Tibial artery (tissue), 4 donors: ENCODE data around the gene CTNND2.

ENCODE experiments used
- DNase-seq, 2 donors: peaks; one replicate each; pipeline ENCODE4 v3.0.0-alpha.2; 2019
- H3K27ac ChIP-seq, 2 donors: fragments of 200-600 bp; sonication (generic) in 1 of 2; 1 replicate in 1 of 2; 2 replicates in 1 of 2; pipeline ENCODE4 v1.5.1; 2018 to 2019; ENCODE audit warnings: mild to moderate bottlenecking in 1 of 2
- H3K27me3 ChIP-seq, 2 donors: fragments of 200-600 bp; sonication (generic) in 1 of 2; one replicate each; pipeline versions ENCODE4 v1.5.1 to v1.6.0; 2016 to 2019
- H3K36me3 ChIP-seq, 3 donors: fragments of 200-600 bp; sonication (generic) in 2 of 3; one replicate each; pipeline ENCODE4 v1.5.1; 2016 to 2019; ENCODE audit warnings: mild to moderate bottlenecking in 2 of 3
- H3K4me1 ChIP-seq, 4 donors: fragments of 200-600 bp; sonication (generic) in 2 of 4; 1 replicate in 3 of 4; 2 replicates in 1 of 4; pipeline ENCODE4 v1.5.1; 2016 to 2019
- H3K4me3 ChIP-seq, 2 donors: fragments of 200-600 bp; sonication (generic) in 1 of 2; 1 replicate in 1 of 2; 2 replicates in 1 of 2; pipeline ENCODE4 v1.5.1; 2018 to 2019; ENCODE audit warnings: mild to moderate bottlenecking in 2 of 2
- H3K9me3 ChIP-seq, 3 donors: fragments of 200-600 bp; sonication (generic) in 1 of 3; one replicate each; pipeline ENCODE4 v1.5.1; 2016 to 2019
- intact Hi-C: fragments of 100-400 bp; cut with DNase I; formaldehyde crosslinking; loops from one replicate; pipeline ENCODE4 v1.15.0; 2023; ENCODE audit warnings: low total_unique reads
- TF ChIP-seq, protein P1 (sequence below), 2 experiments: fragments of 200-600 bp in 1 of 2; fragments of 450-650 bp in 1 of 2; IDR thresholded peaks; one replicate each; pipeline ENCODE4 v1.5.1; 2017 to 2019; ENCODE audit warnings: antibody characterized with exemption in 2 of 2, mild to moderate bottlenecking in 1 of 2, moderate library complexity in 1 of 2

Gene CTNND2

DNA sequence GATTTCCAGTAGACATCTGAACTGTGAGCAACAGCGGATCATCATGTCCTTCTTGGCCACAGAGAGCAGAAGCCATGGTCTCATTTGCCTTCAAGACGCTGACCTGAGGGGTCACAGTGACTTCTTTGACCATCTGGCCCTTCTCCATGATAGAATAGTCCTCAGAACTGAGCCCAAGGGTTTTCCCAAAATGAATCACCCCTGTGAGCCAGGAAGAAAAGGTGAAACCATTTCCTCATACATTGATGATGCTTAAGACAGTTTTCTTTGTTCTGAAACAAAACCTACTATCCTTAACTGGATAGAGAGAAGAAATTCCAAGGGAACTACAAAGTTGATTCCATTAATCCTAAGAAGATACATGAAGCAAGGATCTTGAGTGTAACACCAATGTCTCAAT lies 503.9 kb downstream of the CTNND2 start:
- Histone ChIP-seq H3K27ac (no peak overlapping the region), H3K36me3 (no peaks in the 10 kb centered on the region), H3K27me3 (no peaks in the 10 kb centered on the region), H3K4me1 (no peaks in the 10 kb centered on the region), H3K9me3 (no peaks in the 10 kb centered on the region), H3K4me3 (no peak overlapping the region)
- no peak for DNase-seq
- intact Hi-C loops, result no loop called here
- TF ChIP-seq, protein P1, sequence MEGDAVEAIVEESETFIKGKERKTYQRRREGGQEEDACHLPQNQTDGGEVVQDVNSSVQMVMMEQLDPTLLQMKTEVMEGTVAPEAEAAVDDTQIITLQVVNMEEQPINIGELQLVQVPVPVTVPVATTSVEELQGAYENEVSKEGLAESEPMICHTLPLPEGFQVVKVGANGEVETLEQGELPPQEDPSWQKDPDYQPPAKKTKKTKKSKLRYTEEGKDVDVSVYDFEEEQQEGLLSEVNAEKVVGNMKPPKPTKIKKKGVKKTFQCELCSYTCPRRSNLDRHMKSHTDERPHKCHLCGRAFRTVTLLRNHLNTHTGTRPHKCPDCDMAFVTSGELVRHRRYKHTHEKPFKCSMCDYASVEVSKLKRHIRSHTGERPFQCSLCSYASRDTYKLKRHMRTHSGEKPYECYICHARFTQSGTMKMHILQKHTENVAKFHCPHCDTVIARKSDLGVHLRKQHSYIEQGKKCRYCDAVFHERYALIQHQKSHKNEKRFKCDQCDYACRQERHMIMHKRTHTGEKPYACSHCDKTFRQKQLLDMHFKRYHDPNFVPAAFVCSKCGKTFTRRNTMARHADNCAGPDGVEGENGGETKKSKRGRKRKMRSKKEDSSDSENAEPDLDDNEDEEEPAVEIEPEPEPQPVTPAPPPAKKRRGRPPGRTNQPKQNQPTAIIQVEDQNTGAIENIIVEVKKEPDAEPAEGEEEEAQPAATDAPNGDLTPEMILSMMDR (IDR thresholded peaks at IDR 0.05), result no peak

DNA sequence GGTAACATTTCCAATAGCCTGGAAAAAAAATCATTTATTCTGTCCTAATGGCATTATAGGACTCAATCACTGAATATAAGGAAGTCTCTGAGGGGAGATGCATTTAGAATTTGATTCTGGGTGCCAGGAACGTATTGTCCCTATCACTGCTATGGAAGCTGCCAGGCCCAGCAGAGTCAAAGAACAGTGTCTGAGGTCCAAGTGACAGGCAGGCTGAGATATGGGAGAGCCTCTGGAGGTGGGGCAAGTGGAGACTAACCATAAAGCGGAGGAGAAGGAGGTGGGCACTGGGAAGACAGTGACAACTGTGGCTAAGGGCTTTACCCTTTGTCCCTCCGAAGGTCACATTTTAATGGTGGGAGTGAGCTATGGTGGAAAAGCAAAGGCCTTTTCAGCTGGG lies 505.5 kb downstream of the CTNND2 start:
- intact Hi-C loops, result no loop called here
- no peaks in the 10 kb centered on the region for H3K9me3 ChIP-seq
- DNase-seq, result no peak
- TF ChIP-seq, protein P1 (IDR thresholded peaks at IDR 0.05), result no peak
- H3K27me3 ChIP-seq, result no peaks in the 10 kb centered on the region
- no peak overlapping the region for H3K27ac ChIP-seq
- no peaks in the 10 kb centered on the region for H3K36me3 ChIP-seq
- no peak overlapping the region for H3K4me3 ChIP-seq
- H3K4me1 ChIP-seq, result no peaks in the 10 kb centered on the region

DNA sequence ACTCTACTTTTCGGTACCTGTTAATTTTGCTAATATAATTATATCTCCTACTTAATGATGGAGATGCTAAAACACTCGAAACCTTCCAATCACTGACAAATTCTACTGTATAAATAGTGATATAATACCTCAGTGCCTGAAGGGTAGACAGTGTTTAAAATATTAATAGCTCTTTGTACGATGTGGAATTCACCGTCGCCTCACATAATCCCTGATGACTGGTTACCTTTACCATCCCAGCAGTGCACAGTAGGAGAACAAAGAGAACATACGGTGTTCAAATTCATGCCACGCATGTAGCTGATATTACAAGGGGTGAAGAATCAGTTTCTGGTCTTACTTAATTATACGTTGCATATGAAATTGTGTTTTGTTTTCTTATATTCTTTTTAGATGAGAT lies 506.7 kb downstream of the CTNND2 start:
- Histone ChIP-seq H3K9me3 (no peaks in the 10 kb centered on the region), H3K4me3 (no peak overlapping the region), H3K27ac (no peak overlapping the region), H3K27me3 (no peaks in the 10 kb centered on the region), H3K36me3 (no peaks in the 10 kb centered on the region), H3K4me1 (no peaks in the 10 kb centered on the region)
- intact Hi-C loops, result no loop called here
- DNase-seq, result no peak
- TF ChIP-seq, protein P1 (IDR thresholded peaks at IDR 0.05), result no peak

DNA sequence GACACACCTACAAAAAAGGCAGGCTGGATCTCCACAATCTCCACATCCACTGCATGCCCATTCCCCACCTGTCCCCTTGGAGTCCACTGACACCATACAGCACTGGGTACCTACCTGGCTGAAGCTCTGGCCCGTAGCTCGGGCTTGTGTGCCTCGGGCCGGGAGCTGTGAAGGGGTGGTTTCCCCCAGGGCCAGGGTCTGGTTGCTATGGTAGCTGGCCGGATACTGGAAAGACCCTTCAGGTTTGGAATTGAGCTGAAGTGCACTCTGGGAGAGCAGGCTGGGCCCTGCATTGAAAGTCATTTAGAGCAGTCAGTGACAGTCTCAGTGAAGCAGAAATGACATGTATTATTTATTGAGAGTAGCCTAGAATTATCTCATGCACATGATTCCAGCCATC lies 507.3 kb downstream of the CTNND2 start:
- intact Hi-C loops, result no loop called here
- Histone ChIP-seq H3K27ac (no peak overlapping the region), H3K9me3 (no peaks in the 10 kb centered on the region), H3K27me3 (no peaks in the 10 kb centered on the region), H3K36me3 (no peaks in the 10 kb centered on the region), H3K4me1 (no peaks in the 10 kb centered on the region), H3K4me3 (no peak overlapping the region)
- DNase-seq, result no peak
- TF ChIP-seq, protein P1 (IDR thresholded peaks at IDR 0.05), result no peak

DNA sequence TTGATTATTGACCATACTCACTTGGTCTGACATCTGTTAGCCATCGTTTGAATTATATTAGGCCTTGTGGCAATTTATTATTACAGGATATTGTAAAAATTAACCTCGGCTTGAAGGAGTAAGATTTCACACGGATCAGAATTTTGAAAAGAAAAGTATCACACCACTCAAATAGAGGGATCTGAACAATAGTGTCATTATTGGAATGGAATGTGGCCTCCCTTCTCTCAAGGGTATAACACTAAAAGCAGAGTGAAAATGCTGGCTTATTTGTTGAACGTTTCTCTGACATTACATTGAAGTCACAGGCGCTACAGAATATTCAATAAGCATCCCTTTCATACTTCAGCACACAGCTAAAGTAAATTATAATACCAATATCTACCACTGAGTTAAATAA lies 509.3 kb downstream of the CTNND2 start:
- TF ChIP-seq, protein P1 (IDR thresholded peaks at IDR 0.05), result no peak
- DNase-seq, result no peak
- no peaks in the 10 kb centered on the region for H3K27me3 ChIP-seq
- no peaks in the 10 kb centered on the region for H3K4me1 ChIP-seq
- H3K9me3 ChIP-seq, result no peaks in the 10 kb centered on the region
- no peak overlapping the region for H3K4me3 ChIP-seq
- no peaks in the 10 kb centered on the region for H3K36me3 ChIP-seq
- intact Hi-C loops, result no loop called here
- no peak overlapping the region for H3K27ac ChIP-seq

DNA sequence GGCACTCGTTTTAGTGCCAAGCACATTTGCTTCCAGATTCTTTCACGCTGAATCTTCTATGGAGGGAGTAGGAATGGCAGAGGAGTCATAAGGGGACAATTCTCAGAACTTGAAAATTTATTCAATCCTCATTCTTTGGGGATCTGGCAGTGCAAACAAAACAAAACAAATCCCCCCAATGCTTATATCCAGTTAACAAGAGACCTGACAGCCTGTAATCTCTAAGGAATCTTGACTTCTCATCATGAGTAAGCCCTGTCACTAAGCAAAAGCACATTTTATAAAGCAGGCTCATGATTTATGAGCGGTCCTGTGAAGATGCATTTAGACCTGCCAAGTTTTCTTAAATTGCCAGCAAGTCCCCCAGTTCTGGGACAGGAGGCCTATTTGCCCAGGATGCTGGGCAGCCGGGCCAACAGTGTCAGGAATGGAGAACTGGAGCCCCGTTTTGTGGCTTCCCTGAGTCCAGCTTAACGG lies 513.9 kb downstream of the CTNND2 start:
- TF ChIP-seq, protein P1 (IDR thresholded peaks at IDR 0.05), result no peak
- Histone ChIP-seq H3K4me3 (no peak overlapping the region), H3K9me3 (no peaks in the 10 kb centered on the region), H3K27me3 (peaks cover 0 to 5% of the 10 kb centered on the region in 2 donors), H3K36me3 (no peaks in the 10 kb centered on the region), H3K27ac (no peak overlapping the region), H3K4me1 (peaks cover 0 to 9% (median 1%) of the 10 kb centered on the region in 4 donors)
- intact Hi-C loops, result no loop called here
- DNase-seq, result no peak
